DND-41 (cell line): Measurements from ENCODE around the gene TNS3.

Experiments
- ATAC-seq: fragments of 200-7000 bp; cut with Tn5 transposase; 3 replicates; pipeline ENCODE4 v1.9.1; 2021; ENCODE audit warnings: low read depth; ENCODE audit not compliant: insufficient read depth
- DNase-seq: peaks from one replicate; pipeline ENCODE4 v3.0.0-alpha.2; 2020
- H2AFZ ChIP-seq: 2 replicates; pipeline ENCODE4 v1.6.0; 2012; ENCODE audit warnings: low read depth, low read length
- H3K27ac ChIP-seq: 2 replicates; pipeline ENCODE4 v1.5.1; 2012; ENCODE audit warnings: low read length, inconsistent platforms
- H3K27me3 ChIP-seq: fragments of 200-600 bp; sonication (generic); 2 replicates; pipeline ENCODE4 v1.6.0; 2012; ENCODE audit warnings: low read length, mild to moderate bottlenecking, inconsistent platforms; ENCODE audit not compliant: insufficient read depth, poor library complexity
- H3K36me3 ChIP-seq: 2 replicates; pipeline ENCODE4 v1.5.1; 2012; ENCODE audit warnings: low read length, inconsistent platforms; ENCODE audit not compliant: insufficient read depth
- H3K4me1 ChIP-seq: 2 replicates; pipeline ENCODE4 v1.5.1; 2012; ENCODE audit warnings: mild to moderate bottlenecking, low read length; ENCODE audit not compliant: insufficient read depth
- H3K4me2 ChIP-seq: 2 replicates; pipeline ENCODE4 v1.6.0; 2012; ENCODE audit warnings: mild to moderate bottlenecking, moderate library complexity, low read length, inconsistent platforms; ENCODE audit not compliant: insufficient read depth
- H3K4me3 ChIP-seq, 2 experiments: fragments of 200-600 bp in 1 of 2; shearing (Covaris generic) in 1 of 2; 2 replicates each; pipeline ENCODE4 v1.5.1; 2012 to 2016; ENCODE audit warnings: inconsistent platforms in 2 of 2, low read length in 2 of 2, mild to moderate bottlenecking in 2 of 2, low read depth in 1 of 2, moderate library complexity in 1 of 2
- H3K79me2 ChIP-seq: 2 replicates; pipeline ENCODE4 v1.6.0; 2012; ENCODE audit warnings: low read length, inconsistent platforms; ENCODE audit not compliant: insufficient read depth
- H3K9ac ChIP-seq: 2 replicates; pipeline ENCODE4 v1.6.0; 2012; ENCODE audit warnings: low read depth, mild to moderate bottlenecking, inconsistent platforms, low read length, moderate library complexity
- H3K9me3 ChIP-seq: 2 replicates; pipeline ENCODE4 v1.5.1; 2012; ENCODE audit warnings: low read length, moderate library complexity, mild to moderate bottlenecking, inconsistent platforms; ENCODE audit not compliant: insufficient read depth, severe bottlenecking
- H4K20me1 ChIP-seq: 2 replicates; pipeline ENCODE4 v1.6.0; 2012; ENCODE audit warnings: low read length; ENCODE audit not compliant: insufficient read depth
- EZH2 ChIP-seq: IDR thresholded peaks from 3 replicates; pipeline ENCODE4 v1.6.1; 2012; ENCODE audit warnings: borderline replicate concordance, low read depth, mild to moderate bottlenecking, moderate library complexity, low read length, inconsistent platforms; ENCODE audit not compliant: severe bottlenecking
- TF ChIP-seq, protein P1 (sequence below): IDR thresholded peaks from 2 replicates; pipeline ENCODE4 v1.5.1; 2012; ENCODE audit warnings: borderline replicate concordance, low read length, moderate library complexity, mild to moderate bottlenecking; ENCODE audit not compliant: poor library complexity, severe bottlenecking; ENCODE audit errors: extremely low read depth

TNS3 gene

DNA sequence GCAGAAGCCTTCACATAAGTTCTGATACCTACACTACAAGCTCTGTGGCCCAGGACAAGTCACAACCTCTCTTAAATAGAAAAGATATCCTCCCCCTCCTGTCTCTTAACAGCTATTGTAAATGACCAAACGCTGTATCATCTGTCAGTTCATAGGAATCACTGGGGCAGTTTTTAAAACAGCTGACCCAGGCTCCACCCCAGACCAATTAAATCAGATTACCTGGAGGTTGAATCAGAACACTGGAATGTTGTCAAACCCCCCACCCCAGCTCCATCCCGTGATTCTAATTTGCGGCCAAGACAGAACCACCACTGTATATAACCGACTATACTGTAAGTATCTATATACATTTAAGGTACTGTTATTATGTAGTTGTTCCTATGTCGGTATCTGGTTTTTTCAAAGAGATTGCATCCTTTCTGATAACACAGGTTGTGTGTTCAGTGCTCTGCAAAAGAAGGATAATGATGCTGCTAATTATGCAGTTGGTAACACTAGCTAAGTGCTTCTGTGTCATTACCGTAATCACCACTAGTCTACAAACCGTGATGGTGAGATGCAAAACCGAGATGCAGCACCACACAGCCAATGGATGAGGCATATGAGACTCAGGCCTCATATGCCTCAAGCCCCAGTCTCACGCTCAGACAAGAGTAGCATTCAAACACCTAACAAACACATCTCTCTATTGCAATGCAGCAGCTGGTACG, 47.4 kb downstream of the TNS3 start:
- no peaks in the 10 kb centered on the region for H3K4me1 ChIP-seq
- H3K36me3 ChIP-seq: no peaks in the 10 kb centered on the region
- H3K79me2 ChIP-seq: no peaks in the 10 kb centered on the region
- no peak overlapping the region for H3K9ac ChIP-seq
- no peak for DNase-seq
- no peak overlapping the region for H2AFZ ChIP-seq
- no peak overlapping the region for H3K27ac ChIP-seq
- H3K27me3 ChIP-seq: no peaks in the 10 kb centered on the region
- no peak overlapping the region for H3K4me3 ChIP-seq
- H3K4me2 ChIP-seq: no peak overlapping the region
- no peak for TF ChIP-seq EZH2
- TF ChIP-seq, protein P1, sequence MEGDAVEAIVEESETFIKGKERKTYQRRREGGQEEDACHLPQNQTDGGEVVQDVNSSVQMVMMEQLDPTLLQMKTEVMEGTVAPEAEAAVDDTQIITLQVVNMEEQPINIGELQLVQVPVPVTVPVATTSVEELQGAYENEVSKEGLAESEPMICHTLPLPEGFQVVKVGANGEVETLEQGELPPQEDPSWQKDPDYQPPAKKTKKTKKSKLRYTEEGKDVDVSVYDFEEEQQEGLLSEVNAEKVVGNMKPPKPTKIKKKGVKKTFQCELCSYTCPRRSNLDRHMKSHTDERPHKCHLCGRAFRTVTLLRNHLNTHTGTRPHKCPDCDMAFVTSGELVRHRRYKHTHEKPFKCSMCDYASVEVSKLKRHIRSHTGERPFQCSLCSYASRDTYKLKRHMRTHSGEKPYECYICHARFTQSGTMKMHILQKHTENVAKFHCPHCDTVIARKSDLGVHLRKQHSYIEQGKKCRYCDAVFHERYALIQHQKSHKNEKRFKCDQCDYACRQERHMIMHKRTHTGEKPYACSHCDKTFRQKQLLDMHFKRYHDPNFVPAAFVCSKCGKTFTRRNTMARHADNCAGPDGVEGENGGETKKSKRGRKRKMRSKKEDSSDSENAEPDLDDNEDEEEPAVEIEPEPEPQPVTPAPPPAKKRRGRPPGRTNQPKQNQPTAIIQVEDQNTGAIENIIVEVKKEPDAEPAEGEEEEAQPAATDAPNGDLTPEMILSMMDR: no peak
- no peaks in the 10 kb centered on the region for H4K20me1 ChIP-seq
- no peaks in the 10 kb centered on the region for H3K9me3 ChIP-seq
- ATAC-seq: no peak

DNA sequence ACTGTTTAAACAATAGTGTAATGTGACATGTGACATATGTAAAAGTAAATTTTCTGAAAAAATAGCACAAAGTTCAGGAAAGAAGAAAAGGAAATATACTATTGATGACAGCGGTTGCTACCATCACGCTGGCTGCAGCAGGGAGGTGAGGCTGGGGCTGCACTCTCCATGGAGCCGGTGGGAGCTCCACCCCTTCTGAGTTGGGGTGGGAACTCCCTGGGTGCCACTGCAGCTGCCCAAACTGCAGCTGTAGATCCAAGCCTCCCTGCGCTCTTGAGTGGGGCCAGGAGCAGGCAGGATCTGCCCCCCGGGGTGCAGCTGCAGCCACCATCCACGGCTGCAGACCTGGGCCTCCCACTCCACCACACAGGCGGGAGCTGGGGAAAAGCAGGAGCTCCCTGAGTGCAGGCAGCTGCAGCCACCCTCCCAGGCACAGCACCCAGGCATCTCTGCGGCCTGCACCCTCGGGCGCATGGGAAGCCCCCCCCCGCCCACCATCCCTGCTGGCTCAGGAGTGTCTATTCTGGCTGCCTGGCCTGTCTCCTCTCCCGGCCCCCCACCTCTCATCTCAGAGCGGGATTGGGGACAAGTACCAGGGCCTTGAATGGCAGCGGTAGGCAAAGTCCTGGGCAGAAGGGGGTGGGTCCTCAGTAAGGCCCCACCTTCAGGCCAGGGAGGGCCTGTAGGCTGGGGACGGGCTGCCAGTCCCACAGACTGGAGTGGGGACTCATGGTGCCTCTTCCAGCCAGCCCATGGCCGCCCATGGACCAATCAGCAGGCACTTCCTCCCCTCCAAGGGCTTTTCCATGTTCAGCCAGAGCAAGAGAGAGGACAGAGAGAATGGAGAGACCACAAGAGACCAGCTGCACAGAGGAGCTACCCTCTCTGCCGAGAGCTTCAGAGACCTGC, 50.1 kb downstream of the TNS3 start:
- Histone ChIP-seq H3K9ac (no peak overlapping the region), H3K4me2 (no peak overlapping the region), H3K4me1 (no peaks in the 10 kb centered on the region), H4K20me1 (no peaks in the 10 kb centered on the region), H3K4me3 (no peak overlapping the region), H3K27me3 (no peaks in the 10 kb centered on the region), H3K9me3 (no peaks in the 10 kb centered on the region), H3K79me2 (no peaks in the 10 kb centered on the region), H3K27ac (no peak overlapping the region), H2AFZ (no peak overlapping the region), H3K36me3 (no peaks in the 10 kb centered on the region)
- no peak for TF ChIP-seq EZH2
- TF ChIP-seq, protein P1: no peak
- no peak for DNase-seq
- ATAC-seq: no peak

GRCh38 chr7:47529826-47530555, 51.9 kb downstream of the TNS3 start:
- Histone ChIP-seq H3K9me3 (no peaks in the 10 kb centered on the region), H3K27me3 (no peaks in the 10 kb centered on the region), H3K27ac (no peak overlapping the region), H3K4me1 (no peaks in the 10 kb centered on the region), H4K20me1 (no peaks in the 10 kb centered on the region), H3K4me3 (no peak overlapping the region), H3K79me2 (no peaks in the 10 kb centered on the region), H3K36me3 (no peaks in the 10 kb centered on the region), H3K4me2 (no peak overlapping the region), H2AFZ (no peak overlapping the region), H3K9ac (no peak overlapping the region)
- no peak for DNase-seq
- no peak for ATAC-seq
- TF ChIP-seq, protein P1: no peak
- no peak for TF ChIP-seq EZH2
